BLaER1 (cell line): ENCODE measurements around the gene RAMACL.

Experiments used
- H3K27ac ChIP-seq: shearing (Covaris generic); formaldehyde crosslinking; 2 replicates; pipeline ENCODE4 v1.8.1; 2022
- H3K27me3 ChIP-seq: shearing (Covaris generic); formaldehyde crosslinking; 2 replicates; pipeline ENCODE4 v1.8.1; 2022
- H3K36me3 ChIP-seq: shearing (Covaris generic); formaldehyde crosslinking; 2 replicates; pipeline ENCODE4 v1.8.1; 2022
- H3K4me1 ChIP-seq: shearing (Covaris generic); formaldehyde crosslinking; 2 replicates; pipeline ENCODE4 v1.8.1; 2022
- H3K4me2 ChIP-seq: shearing (Covaris generic); formaldehyde crosslinking; 2 replicates; pipeline ENCODE4 v1.8.1; 2022
- H3K4me3 ChIP-seq: shearing (Covaris generic); formaldehyde crosslinking; 2 replicates; pipeline ENCODE4 v1.8.1; 2022
- H3K9ac ChIP-seq: shearing (Covaris generic); formaldehyde crosslinking; 2 replicates; pipeline ENCODE4 v1.8.1; 2022
- H3K9me3 ChIP-seq: shearing (Covaris generic); formaldehyde crosslinking; 2 replicates; pipeline ENCODE4 v1.8.1; 2022
- H4K20me1 ChIP-seq: shearing (Covaris generic); formaldehyde crosslinking; 2 replicates; pipeline ENCODE4 v1.8.1; 2022
- Cebpa-rat ChIP-seq: shearing (Covaris generic); IDR thresholded peaks from 2 replicates; pipeline ENCODE4 v1.8.1; 2022

Gene RAMACL

GRCh38 chr6:166560222-166560621 is 26.3 kb downstream of the RAMACL start:
- TF ChIP-seq Cebpa-rat: no peak

GRCh38 chr6:166559662-166560061 is 26.8 kb downstream of the RAMACL start:
- Histone ChIP-seq H3K27me3 (no peaks in the 10 kb centered on the region), H3K9me3 (no peaks in the 10 kb centered on the region), H3K4me2 (no peak overlapping the region), H3K4me3 (no peak overlapping the region), H4K20me1 (no peaks in the 10 kb centered on the region), H3K4me1 (peaks cover 22% of the 10 kb centered on the region), H3K36me3 (no peaks in the 10 kb centered on the region), H3K9ac (no peak overlapping the region), H3K27ac (no peak overlapping the region)
- TF ChIP-seq Cebpa-rat: no peak

More at GRCh38 chr6:166560222-166560621, 26.3 kb downstream of the RAMACL start:
- H3K27ac ChIP-seq: no peak overlapping the region
- H3K27me3 ChIP-seq: no peaks in the 10 kb centered on the region
- H3K9ac ChIP-seq: no peak overlapping the region
- H3K9me3 ChIP-seq: no peaks in the 10 kb centered on the region
- H4K20me1 ChIP-seq: no peaks in the 10 kb centered on the region
- no peak overlapping the region for H3K4me2 ChIP-seq
- H3K4me3 ChIP-seq: no peak overlapping the region
- H3K4me1 ChIP-seq: peaks cover 22% of the 10 kb centered on the region
- H3K36me3 ChIP-seq: no peaks in the 10 kb centered on the region

GRCh38 chr6:166559211-166559610 is 27.3 kb downstream of the RAMACL start:
- H3K4me1 ChIP-seq: peaks cover 19% of the 10 kb centered on the region
- no peaks in the 10 kb centered on the region for H3K9me3 ChIP-seq

GRCh38 chr6:166558156-166559005 is 28.1 kb downstream of the RAMACL start:
- Histone ChIP-seq H3K4me2 (no peak overlapping the region), H3K27ac (no peak overlapping the region), H3K36me3 (no peaks in the 10 kb centered on the region), H3K27me3 (no peaks in the 10 kb centered on the region), H3K9ac (no peak overlapping the region), H3K9me3 (no peaks in the 10 kb centered on the region), H3K4me3 (no peak overlapping the region), H4K20me1 (no peaks in the 10 kb centered on the region), H3K4me1 (peaks cover 11% of the 10 kb centered on the region)
- no peak for TF ChIP-seq Cebpa-rat

More at GRCh38 chr6:166559211-166559610, 27.3 kb downstream of the RAMACL start:
- H3K27ac ChIP-seq: no peak overlapping the region
- H3K27me3 ChIP-seq: no peaks in the 10 kb centered on the region
- no peak overlapping the region for H3K4me3 ChIP-seq
- no peak for TF ChIP-seq Cebpa-rat
- H4K20me1 ChIP-seq: no peaks in the 10 kb centered on the region
- no peak overlapping the region for H3K9ac ChIP-seq
- H3K4me2 ChIP-seq: no peak overlapping the region
- H3K36me3 ChIP-seq: no peaks in the 10 kb centered on the region

- no peak overlapping the region for H3K9ac ChIP-seq
- H3K27ac ChIP-seq: no peak overlapping the region
- H3K9me3 ChIP-seq: no peaks in the 10 kb centered on the region
- H3K36me3 ChIP-seq: no peaks in the 10 kb centered on the region
- H3K4me2 ChIP-seq: no peak overlapping the region
- no peaks in the 10 kb centered on the region for H3K27me3 ChIP-seq
- no peak overlapping the region for H3K4me3 ChIP-seq
- peaks cover 20% of the 10 kb centered on the region for H3K4me1 ChIP-seq
- no peaks in the 10 kb centered on the region for H4K20me1 ChIP-seq
- TF ChIP-seq Cebpa-rat: no peak
Observed at GRCh38 chr6:166556863-166557322, 29.6 kb downstream of the RAMACL start.

- no peak overlapping the region for H3K9ac ChIP-seq
- no peak overlapping the region for H3K4me2 ChIP-seq
Observed at GRCh38 chr6:166556336-166556735, 30.1 kb downstream of the RAMACL start.

GRCh38 chr6:166555086-166555485 is 31.4 kb downstream of the RAMACL start:
- Histone ChIP-seq H3K27ac (no peak overlapping the region), H3K9me3 (peaks cover 6% of the 10 kb centered on the region; the same call in 1 of the 2 replicates), H4K20me1 (no peaks in the 10 kb centered on the region), H3K4me1 (peaks cover 20% of the 10 kb centered on the region), H3K4me2 (no peak overlapping the region), H3K27me3 (no peaks in the 10 kb centered on the region), H3K9ac (no peak overlapping the region), H3K36me3 (no peaks in the 10 kb centered on the region), H3K4me3 (no peak overlapping the region)
- TF ChIP-seq Cebpa-rat: no peak

More at GRCh38 chr6:166556336-166556735, 30.1 kb downstream of the RAMACL start:
- Histone ChIP-seq H3K4me1 (peaks cover 20% of the 10 kb centered on the region), H3K9me3 (no peaks in the 10 kb centered on the region), H4K20me1 (no peaks in the 10 kb centered on the region), H3K27ac (no peak overlapping the region), H3K36me3 (no peaks in the 10 kb centered on the region), H3K27me3 (no peaks in the 10 kb centered on the region), H3K4me3 (no peak overlapping the region)
- TF ChIP-seq Cebpa-rat: no peak

- H4K20me1 ChIP-seq: no peaks in the 10 kb centered on the region
- no peaks in the 10 kb centered on the region for H3K27me3 ChIP-seq
- TF ChIP-seq Cebpa-rat: no peak
- no peak overlapping the region for H3K27ac ChIP-seq
- H3K36me3 ChIP-seq: no peaks in the 10 kb centered on the region
- no peak overlapping the region for H3K4me2 ChIP-seq
- no peak overlapping the region for H3K9ac ChIP-seq
- H3K4me3 ChIP-seq: no peak overlapping the region
- H3K9me3 ChIP-seq: peaks cover 6% of the 10 kb centered on the region; the same call in 1 of the 2 replicates
- H3K4me1 ChIP-seq: peaks cover 20% of the 10 kb centered on the region
Observed at GRCh38 chr6:166554316-166554715, 32.2 kb downstream of the RAMACL start.

GRCh38 chr6:166553563-166554271 is 32.8 kb downstream of the RAMACL start:
- H3K4me1 ChIP-seq: peaks cover 20% of the 10 kb centered on the region
- H3K9me3 ChIP-seq: peaks cover 6% of the 10 kb centered on the region; the same call in 1 of the 2 replicates
- H3K4me2 ChIP-seq: no peak overlapping the region
- H3K36me3 ChIP-seq: no peaks in the 10 kb centered on the region
- H3K27ac ChIP-seq: no peak overlapping the region
- no peaks in the 10 kb centered on the region for H4K20me1 ChIP-seq
- H3K4me3 ChIP-seq: no peak overlapping the region
- H3K9ac ChIP-seq: no peak overlapping the region
- TF ChIP-seq Cebpa-rat: no peak
- H3K27me3 ChIP-seq: no peaks in the 10 kb centered on the region

- Histone ChIP-seq H3K4me1 (peaks cover 20% of the 10 kb centered on the region), H4K20me1 (no peaks in the 10 kb centered on the region), H3K27ac (no peak overlapping the region), H3K9me3 (peaks cover 6% of the 10 kb centered on the region; the same call in 1 of the 2 replicates), H3K27me3 (no peaks in the 10 kb centered on the region), H3K4me2 (peak overlapping the region; percentile 50), H3K9ac (no peak overlapping the region), H3K36me3 (no peaks in the 10 kb centered on the region), H3K4me3 (no peak overlapping the region)
- TF ChIP-seq Cebpa-rat: no peak
Observed at GRCh38 chr6:166552600-166552999, 33.9 kb downstream of the RAMACL start.
